Activated effector memory CD4-positive, alpha-beta T cell treated with anti-CD3 and anti-CD28 coated beads, Interleukin-2, amount 50 U/mL, for 16 hours (primary cell): ENCODE data around the gene PCSK2.
"Not testable (repeated sequence)": the region's sequence is repeated elsewhere in the genome, so short reads cannot be mapped to it uniquely, and the experiment has no call there.

Experiments
- DNase-seq: peaks from one replicate; pipeline ENCODE4 v3.0.0-alpha.2; 2020

The PCSK2 gene

GRCh38 chr20:17226410-17227218 is at the start of gene PCSK2:
Gene PCSK2 (plus strand): TSS chr20:17227040. CDS start chr20:17227306, 266 bp downstream.
- no peak for DNase-seq

GRCh38 chr20:17177341-17177740 is 49.5 kb upstream of the PCSK2 start:
- DNase-seq = no peak

- no peak for DNase-seq
Observed at GRCh38 chr20:17179840-17180239, 47.0 kb upstream of the PCSK2 start.

- no peak for DNase-seq
Observed at GRCh38 chr20:17189976-17190695, 36.7 kb upstream of the PCSK2 start.

GRCh38 chr20:17197041-17197440 is 29.8 kb upstream of the PCSK2 start:
- DNase-seq = no peak

GRCh38 chr20:17202030-17202429 is 24.8 kb upstream of the PCSK2 start:
- DNase-seq = no peak

GRCh38 chr20:17202673-17203072 is 24.2 kb upstream of the PCSK2 start:
- DNase-seq = no peak

GRCh38 chr20:17205084-17205813 is 21.6 kb upstream of the PCSK2 start:
- DNase-seq = no peak

- no peak for DNase-seq
Observed at GRCh38 chr20:17210387-17210786, 16.5 kb upstream of the PCSK2 start.

- no peak for DNase-seq
Observed at GRCh38 chr20:17210983-17211382, 15.9 kb upstream of the PCSK2 start.

- DNase-seq = no peak
Observed at GRCh38 chr20:17215167-17215566, 11.7 kb upstream of the PCSK2 start.

GRCh38 chr20:17219856-17220255 is 7.0 kb upstream of the PCSK2 start:
- not testable (repeated sequence) for DNase-seq

- DNase-seq = no peak
Observed at GRCh38 chr20:17223553-17223952, 3.3 kb upstream of the PCSK2 start.

- no peak for DNase-seq
Observed at GRCh38 chr20:17225851-17226409, 910 bp upstream of the PCSK2 start.

GRCh38 chr20:17227219-17227575 is 357 bp downstream of the PCSK2 start:
- DNase-seq = no peak

GRCh38 chr20:17227669-17228623 is 1.1 kb downstream of the PCSK2 start:
- DNase-seq = no peak

GRCh38 chr20:17228624-17229061 is 1.8 kb downstream of the PCSK2 start:
- no peak for DNase-seq

GRCh38 chr20:17229256-17229655 is 2.4 kb downstream of the PCSK2 start:
- DNase-seq = no peak

- no peak for DNase-seq
Observed at GRCh38 chr20:17233626-17234025, 6.8 kb downstream of the PCSK2 start.

GRCh38 chr20:17236766-17237165 is 9.9 kb downstream of the PCSK2 start:
- DNase-seq = no peak

GRCh38 chr20:17248224-17248623 is 21.4 kb downstream of the PCSK2 start:
- no peak for DNase-seq

GRCh38 chr20:17262786-17263185 is 35.9 kb downstream of the PCSK2 start:
- DNase-seq = no peak
